HEK293 (cell line): ENCODE data around the gene OAS2.

ENCODE experiments used
- GLI2 ChIP-seq: fragments of 450-650 bp; formaldehyde crosslinking; IDR thresholded peaks from 2 replicates; pipeline ENCODE4; 2017; ENCODE audit warnings: missing biosample characterization, missing genetic modification characterization, low read depth, borderline replicate concordance
- GLIS1 ChIP-seq: fragments of 450-650 bp; formaldehyde crosslinking; IDR thresholded peaks from 2 replicates; pipeline ENCODE4 v1.5.1; 2016; ENCODE audit warnings: missing biosample characterization, missing genetic modification characterization
- ZNF121 ChIP-seq: fragments of 450-650 bp; formaldehyde crosslinking; IDR thresholded peaks from 2 replicates; pipeline ENCODE4 v1.5.1; 2016; ENCODE audit warnings: missing biosample characterization, missing genetic modification characterization
- ZNF138 ChIP-seq: fragments of 450-650 bp; formaldehyde crosslinking; IDR thresholded peaks from 2 replicates; pipeline ENCODE4 v1.5.1; 2016; ENCODE audit warnings: missing biosample characterization, missing genetic modification characterization, borderline replicate concordance
- ZNF140 ChIP-seq: fragments of 450-650 bp; formaldehyde crosslinking; IDR thresholded peaks from 2 replicates; pipeline ENCODE4 v1.5.1; 2016; ENCODE audit warnings: missing biosample characterization, missing genetic modification characterization
- ZNF174 ChIP-seq: fragments of 450-650 bp; formaldehyde crosslinking; IDR thresholded peaks from 2 replicates; pipeline ENCODE4 v1.5.0; 2017; ENCODE audit warnings: missing biosample characterization, mild to moderate bottlenecking, missing genetic modification characterization
- ZNF670 ChIP-seq: fragments of 450-650 bp; formaldehyde crosslinking; IDR thresholded peaks from 2 replicates; pipeline ENCODE4 v1.5.1; 2016; ENCODE audit warnings: missing biosample characterization, missing genetic modification characterization, low read depth
- TF ChIP-seq, protein P1 (sequence below): fragments of 450-650 bp; formaldehyde crosslinking; IDR thresholded peaks from 2 replicates; pipeline ENCODE4 v1.5.1; 2016; ENCODE audit warnings: missing biosample characterization, missing genetic modification characterization
- TF ChIP-seq, protein P2 (sequence below): fragments of 450-650 bp; formaldehyde crosslinking; IDR thresholded peaks from 2 replicates; pipeline ENCODE4 v1.5.1; 2016; ENCODE audit warnings: missing biosample characterization, missing genetic modification characterization
- TF ChIP-seq, protein P3 (sequence below): fragments of 450-650 bp; formaldehyde crosslinking; IDR thresholded peaks from 2 replicates; pipeline ENCODE4 v1.5.1; 2016; ENCODE audit warnings: missing biosample characterization, missing genetic modification characterization
- TF ChIP-seq, protein P4 (sequence below): IDR thresholded peaks from 2 replicates; pipeline ENCODE4 v1.6.1; 2011; ENCODE audit warnings: mild to moderate bottlenecking, low read depth, low read length, borderline replicate concordance
- TF ChIP-seq, protein P5 (sequence below): fragments of 450-650 bp; formaldehyde crosslinking; IDR thresholded peaks from 2 replicates; pipeline ENCODE4 v1.5.1; 2017; ENCODE audit warnings: missing biosample characterization, missing genetic modification characterization

DNA sequence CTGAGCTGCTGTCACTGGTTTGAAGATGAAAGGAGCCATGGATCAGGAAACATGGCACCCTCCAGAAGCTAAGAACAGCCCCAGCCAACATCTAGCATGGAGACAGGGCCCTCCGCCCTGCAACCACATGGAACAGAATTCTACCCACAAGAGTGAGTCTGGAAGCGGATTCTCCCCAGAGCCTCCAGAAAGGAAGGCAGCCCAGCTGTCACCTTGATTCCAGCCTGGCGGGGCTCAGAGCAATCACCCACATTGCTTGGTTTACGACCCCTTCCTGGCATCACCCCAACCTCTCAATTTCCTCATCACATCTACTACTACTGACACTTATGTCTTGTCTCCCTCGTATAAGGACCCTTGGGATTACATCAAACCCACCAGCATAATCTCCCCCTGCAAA lies 38.5 kb downstream of the OAS2 start:
- no peak for TF ChIP-seq ZNF670 (tag by site-specific recombination)
- TF ChIP-seq GLIS1, result no peak
- TF ChIP-seq, protein P1, sequence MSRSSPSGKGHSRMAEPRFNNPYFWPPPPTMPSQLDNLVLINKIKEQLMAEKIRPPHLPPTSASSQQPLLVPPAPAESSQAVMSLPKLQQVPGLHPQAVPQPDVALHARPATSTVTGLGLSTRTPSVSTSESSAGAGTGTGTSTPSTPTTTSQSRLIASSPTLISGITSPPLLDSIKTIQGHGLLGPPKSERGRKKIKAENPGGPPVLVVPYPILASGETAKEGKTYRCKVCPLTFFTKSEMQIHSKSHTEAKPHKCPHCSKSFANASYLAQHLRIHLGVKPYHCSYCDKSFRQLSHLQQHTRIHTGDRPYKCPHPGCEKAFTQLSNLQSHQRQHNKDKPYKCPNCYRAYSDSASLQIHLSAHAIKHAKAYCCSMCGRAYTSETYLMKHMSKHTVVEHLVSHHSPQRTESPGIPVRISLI (tag by site-specific recombination), result no peak
- TF ChIP-seq, protein P2, sequence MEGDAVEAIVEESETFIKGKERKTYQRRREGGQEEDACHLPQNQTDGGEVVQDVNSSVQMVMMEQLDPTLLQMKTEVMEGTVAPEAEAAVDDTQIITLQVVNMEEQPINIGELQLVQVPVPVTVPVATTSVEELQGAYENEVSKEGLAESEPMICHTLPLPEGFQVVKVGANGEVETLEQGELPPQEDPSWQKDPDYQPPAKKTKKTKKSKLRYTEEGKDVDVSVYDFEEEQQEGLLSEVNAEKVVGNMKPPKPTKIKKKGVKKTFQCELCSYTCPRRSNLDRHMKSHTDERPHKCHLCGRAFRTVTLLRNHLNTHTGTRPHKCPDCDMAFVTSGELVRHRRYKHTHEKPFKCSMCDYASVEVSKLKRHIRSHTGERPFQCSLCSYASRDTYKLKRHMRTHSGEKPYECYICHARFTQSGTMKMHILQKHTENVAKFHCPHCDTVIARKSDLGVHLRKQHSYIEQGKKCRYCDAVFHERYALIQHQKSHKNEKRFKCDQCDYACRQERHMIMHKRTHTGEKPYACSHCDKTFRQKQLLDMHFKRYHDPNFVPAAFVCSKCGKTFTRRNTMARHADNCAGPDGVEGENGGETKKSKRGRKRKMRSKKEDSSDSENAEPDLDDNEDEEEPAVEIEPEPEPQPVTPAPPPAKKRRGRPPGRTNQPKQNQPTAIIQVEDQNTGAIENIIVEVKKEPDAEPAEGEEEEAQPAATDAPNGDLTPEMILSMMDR (tag by site-specific recombination), result no peak
- TF ChIP-seq, protein P3, sequence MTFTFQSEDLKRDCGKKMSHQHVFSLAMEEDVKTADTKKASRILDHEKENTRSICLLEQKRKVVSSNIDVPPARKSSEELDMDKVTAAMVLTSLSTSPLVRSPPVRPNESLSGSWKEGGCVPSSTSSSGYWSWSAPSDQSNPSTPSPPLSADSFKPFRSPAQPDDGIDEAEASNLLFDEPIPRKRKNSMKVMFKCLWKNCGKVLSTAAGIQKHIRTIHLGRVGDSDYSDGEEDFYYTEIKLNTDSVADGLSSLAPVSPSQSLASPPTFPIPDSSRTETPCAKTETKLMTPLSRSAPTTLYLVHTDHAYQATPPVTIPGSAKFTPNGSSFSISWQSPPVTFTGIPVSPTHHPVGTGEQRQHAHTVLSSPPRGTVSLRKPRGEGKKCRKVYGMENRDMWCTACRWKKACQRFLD (tag by site-specific recombination), result no peak
- TF ChIP-seq ZNF140 (tag by site-specific recombination), result no peak
- TF ChIP-seq ZNF174 (tag by site-specific recombination), result no peak
- TF ChIP-seq, protein P4, sequence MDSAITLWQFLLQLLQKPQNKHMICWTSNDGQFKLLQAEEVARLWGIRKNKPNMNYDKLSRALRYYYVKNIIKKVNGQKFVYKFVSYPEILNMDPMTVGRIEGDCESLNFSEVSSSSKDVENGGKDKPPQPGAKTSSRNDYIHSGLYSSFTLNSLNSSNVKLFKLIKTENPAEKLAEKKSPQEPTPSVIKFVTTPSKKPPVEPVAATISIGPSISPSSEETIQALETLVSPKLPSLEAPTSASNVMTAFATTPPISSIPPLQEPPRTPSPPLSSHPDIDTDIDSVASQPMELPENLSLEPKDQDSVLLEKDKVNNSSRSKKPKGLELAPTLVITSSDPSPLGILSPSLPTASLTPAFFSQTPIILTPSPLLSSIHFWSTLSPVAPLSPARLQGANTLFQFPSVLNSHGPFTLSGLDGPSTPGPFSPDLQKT, result no peak
- TF ChIP-seq, protein P5, sequence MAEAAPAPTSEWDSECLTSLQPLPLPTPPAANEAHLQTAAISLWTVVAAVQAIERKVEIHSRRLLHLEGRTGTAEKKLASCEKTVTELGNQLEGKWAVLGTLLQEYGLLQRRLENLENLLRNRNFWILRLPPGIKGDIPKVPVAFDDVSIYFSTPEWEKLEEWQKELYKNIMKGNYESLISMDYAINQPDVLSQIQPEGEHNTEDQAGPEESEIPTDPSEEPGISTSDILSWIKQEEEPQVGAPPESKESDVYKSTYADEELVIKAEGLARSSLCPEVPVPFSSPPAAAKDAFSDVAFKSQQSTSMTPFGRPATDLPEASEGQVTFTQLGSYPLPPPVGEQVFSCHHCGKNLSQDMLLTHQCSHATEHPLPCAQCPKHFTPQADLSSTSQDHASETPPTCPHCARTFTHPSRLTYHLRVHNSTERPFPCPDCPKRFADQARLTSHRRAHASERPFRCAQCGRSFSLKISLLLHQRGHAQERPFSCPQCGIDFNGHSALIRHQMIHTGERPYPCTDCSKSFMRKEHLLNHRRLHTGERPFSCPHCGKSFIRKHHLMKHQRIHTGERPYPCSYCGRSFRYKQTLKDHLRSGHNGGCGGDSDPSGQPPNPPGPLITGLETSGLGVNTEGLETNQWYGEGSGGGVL (tag by site-specific recombination), result no peak
- TF ChIP-seq ZNF138 (tag by site-specific recombination), result no peak
- no peak for TF ChIP-seq ZNF121 (tag by site-specific recombination)
- TF ChIP-seq GLI2, result no peak
